Measurements from ENCODE around the gene GNAT3. TPM values are rescaled to one million over a fixed set of nuclear protein-coding genes. Genes with fewer than 3 reads are reported as not detected.

GNAT3 gene
- total and polyA plus RNA-seq, 2 of the 8 experiments (the other 6 are each of a cell fraction or from before 2014, with no cell fraction given) = not detected

- Histone ChIP-seq H3K79me1 (ENCODE audit: low read depth, low read length) (no peaks in the 10 kb centered on the region), H2BK15ac (ENCODE audit: low read length) (no peak overlapping the region), H3K4me2 (ENCODE audit: insufficient read depth in 1 of 2, low read depth in 2 of 2, low read length in 2 of 2) (no peak overlapping the region), H3K14ac (ENCODE audit: insufficient read length) (no peak overlapping the region), H2BK12ac (ENCODE audit: low read depth, low read length) (no peak overlapping the region), H3K56ac (replicated peaks; ENCODE audit: insufficient read length, low read depth, low read length) (no peak overlapping the region), H3K79me2 (ENCODE audit: control insufficient read depth in 1 of 2, insufficient read depth in 2 of 2, low read length in 2 of 2) (no peaks in the 10 kb centered on the region), H4K20me1 (replicated peaks in 1 of 2; ENCODE audit: control insufficient read depth in 1 of 2, insufficient read depth in 2 of 2, low read length in 2 of 2) (no peaks in the 10 kb centered on the region), H3K27me3 (replicated peaks in 1 of 4; ENCODE audit: control insufficient read depth in 3 of 4, extremely low read depth in 1 of 4, insufficient read depth in 3 of 4, low read length in 3 of 4) (no peaks in the 10 kb centered on the region), H3K4me3 (ENCODE audit: extremely low read depth in 1 of 4, insufficient read depth in 2 of 4, low read depth in 3 of 4, low read length in 4 of 4) (no peak overlapping the region), H4K91ac (replicated peaks; ENCODE audit: insufficient read length, low read length) (no peak overlapping the region), H3K23ac (ENCODE audit: insufficient read length) (no peak overlapping the region), H4K5ac (ENCODE audit: insufficient read length, low read depth, low read length) (no peak overlapping the region), H3K9ac (replicated peaks in 1 of 4; ENCODE audit: extremely low read depth in 1 of 4, low read depth in 3 of 4, low read length in 3 of 4) (no peak overlapping the region), H2BK120ac (replicated peaks; ENCODE audit: low read depth, low read length) (no peak overlapping the region), H4K8ac (ENCODE audit: extremely low read depth, insufficient read depth, low read length) (no peak overlapping the region), H2AK5ac (ENCODE audit: low read depth, low read length) (no peak overlapping the region), H2BK20ac (ENCODE audit: low read length) (no peak overlapping the region), H3K27ac (ENCODE audit: low read depth, low read length) (no peak overlapping the region), H2BK5ac (ENCODE audit: low read depth, low read length) (no peak overlapping the region), H3K4me1 (replicated peaks in 1 of 4; ENCODE audit: control insufficient read depth in 3 of 4, insufficient read depth in 4 of 4, low read length in 3 of 4) (no peaks in the 10 kb centered on the region), H3K23me2 (ENCODE audit: low read depth, low read length) (no peaks in the 10 kb centered on the region), H3K4ac (replicated peaks; ENCODE audit: insufficient read length, low read depth, low read length) (no peak overlapping the region), H2AFZ (ENCODE audit: low read length) (no peak overlapping the region), H3K18ac (ENCODE audit: extremely low read depth, low read length) (no peak overlapping the region), H3K9me3 (ENCODE audit: insufficient read depth in 2 of 2, low read depth in 1 of 2, low read length in 1 of 2) (no peaks in the 10 kb centered on the region), H3K36me3 (ENCODE audit: control insufficient read depth in 2 of 4, insufficient read depth in 4 of 4, low read length in 3 of 4) (no peaks in the 10 kb centered on the region)
- 71% methylated on average over 6 of the region's 6 CpGs; no CpG with 5 or more reads in 1 of the 2 experiments for WGBS, 2 experiments (ENCODE audit: extremely low coverage in 1 of 2, insufficient coverage in 1 of 2, insufficient read length in 1 of 2, insufficient replicate concordance in 2 of 2, low coverage in 1 of 2, low lambda C conversion rate in 2 of 2, missing lambda C conversion rate in 1 of 2)
- FAIRE-seq = no peak
- no peak for DNase-seq (ENCODE audit: low read depth in 1 of 2, low spot score in 2 of 2)
- ChIA-PET POLR2A (ENCODE audit: partially characterized antibody) (no interaction called here), CTCF (ENCODE audit: partially characterized antibody) (interaction anchor here (0.5 to 1.2 kb wide), 5 partner anchors 23 to 211 kb away, joined by 3 to 7 read pairs (median 3); no protein-coding TSS in a partner anchor)
- TF ChIP-seq BCL11A (IDR thresholded peaks at IDR 0.05; ENCODE audit: low read depth in 2 of 2, low read length in 2 of 2) = no peak
- TF ChIP-seq GTF2F1 (IDR thresholded peaks at IDR 0.05; ENCODE audit: borderline replicate concordance, low read depth, low read length) = no peak
- TF ChIP-seq RXRA (IDR thresholded peaks at IDR 0.05; ENCODE audit: insufficient read depth, low read depth, low read length) = no peak
- TF ChIP-seq EZH2 (IDR thresholded peaks at IDR 0.05; ENCODE audit: low read depth, low read length, severe bottlenecking) = no peak
- TF ChIP-seq POU5F1 (IDR thresholded peaks at IDR 0.05; ENCODE audit: low read depth, low read length) = no peak
These were observed 61.1 kb downstream of the GNAT3 start for GRCh38 chr7:80450621-80451308.

Measured in H1 (cell line).